Body of pancreas (tissue), 4 donors: Measurements from ENCODE around the gene COL12A1.

Experiments
- POLR2A ChIP-seq, 3 donors: fragments of 450-650 bp; IDR thresholded peaks; one replicate each; pipeline ENCODE4 v1.6.1; 2016; ENCODE audit warnings: antibody characterized with exemption in 3 of 3, mild to moderate bottlenecking in 2 of 3
- TF ChIP-seq, protein P1 (sequence below), 7 experiments: fragments of 450-650 bp in 4 of 7; fragments of 200-600 bp in 3 of 7; sonication (generic) in 3 of 7; IDR thresholded peaks; one replicate each; pipeline ENCODE4 v1.5.1; 2016 to 2019; ENCODE audit warnings: antibody characterized with exemption in 7 of 7

DNA sequence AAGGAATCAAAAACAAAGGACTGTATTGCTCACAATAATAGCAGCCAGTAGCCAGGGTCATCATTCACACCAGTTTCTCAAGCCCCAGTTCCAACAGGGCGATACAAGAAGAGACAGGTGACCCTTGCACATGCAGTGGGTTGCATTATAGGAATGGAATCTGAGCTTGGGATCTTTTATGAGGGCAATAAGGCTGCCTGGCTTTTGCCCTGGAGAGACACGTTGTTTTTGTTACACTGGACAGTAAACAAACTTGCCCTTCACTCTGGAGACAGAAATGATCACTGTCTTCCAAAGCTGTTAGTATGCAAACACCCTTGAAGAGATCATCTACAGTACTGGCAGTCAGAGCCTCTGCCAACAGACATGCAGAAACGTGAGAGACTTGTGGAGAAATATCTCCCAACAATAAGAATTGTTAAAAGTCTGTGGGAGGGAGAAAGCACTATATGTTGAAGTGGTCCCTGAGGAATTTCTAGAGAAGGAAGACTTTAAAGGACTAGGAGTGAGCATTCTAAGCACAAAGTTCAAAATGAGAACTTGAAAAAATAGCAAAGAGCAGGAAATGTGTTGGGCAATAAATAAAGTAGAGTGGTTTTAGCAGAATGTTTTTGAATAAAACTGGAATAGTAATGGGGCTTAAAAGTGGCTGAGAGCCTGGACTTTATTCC lies 6.2 kb upstream of the COL12A1 start:
- TF ChIP-seq POLR2A (IDR thresholded peaks at IDR 0.05), result no peak
- TF ChIP-seq, protein P1, sequence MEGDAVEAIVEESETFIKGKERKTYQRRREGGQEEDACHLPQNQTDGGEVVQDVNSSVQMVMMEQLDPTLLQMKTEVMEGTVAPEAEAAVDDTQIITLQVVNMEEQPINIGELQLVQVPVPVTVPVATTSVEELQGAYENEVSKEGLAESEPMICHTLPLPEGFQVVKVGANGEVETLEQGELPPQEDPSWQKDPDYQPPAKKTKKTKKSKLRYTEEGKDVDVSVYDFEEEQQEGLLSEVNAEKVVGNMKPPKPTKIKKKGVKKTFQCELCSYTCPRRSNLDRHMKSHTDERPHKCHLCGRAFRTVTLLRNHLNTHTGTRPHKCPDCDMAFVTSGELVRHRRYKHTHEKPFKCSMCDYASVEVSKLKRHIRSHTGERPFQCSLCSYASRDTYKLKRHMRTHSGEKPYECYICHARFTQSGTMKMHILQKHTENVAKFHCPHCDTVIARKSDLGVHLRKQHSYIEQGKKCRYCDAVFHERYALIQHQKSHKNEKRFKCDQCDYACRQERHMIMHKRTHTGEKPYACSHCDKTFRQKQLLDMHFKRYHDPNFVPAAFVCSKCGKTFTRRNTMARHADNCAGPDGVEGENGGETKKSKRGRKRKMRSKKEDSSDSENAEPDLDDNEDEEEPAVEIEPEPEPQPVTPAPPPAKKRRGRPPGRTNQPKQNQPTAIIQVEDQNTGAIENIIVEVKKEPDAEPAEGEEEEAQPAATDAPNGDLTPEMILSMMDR (IDR thresholded peaks at IDR 0.05), result no peak
